GM12878 (cell line): Measurements from ENCODE around the gene PADI4. TPM values are rescaled to one million over a fixed set of nuclear protein-coding genes. Genes with fewer than 3 reads are reported as not detected.

Experiments used
- ATAC-seq: fragments of 200-7000 bp; cut with Tn5 transposase; 3 replicates; pipeline ENCODE4 v1.9.1; 2020; ENCODE audit warnings: mild to moderate bottlenecking, moderate library complexity
- BruUV-seq: library from RNA; stranded (reverse); fragments of 400-500 nt; replicated peaks from 2 replicates; lab custom pipeline; 2021; lab: Mats Ljungman, UMichigan
- CTCF ChIA-PET: fragments of 300-600 bp; sonication (Branson Sonifier 250); formaldehyde crosslinking; extraction: SDS; loops from one replicate; lab custom pipeline; 2021; ENCODE audit warnings: inconsistent platforms; lab: Yijun Ruan, JAX
- POLR2A ChIA-PET: fragments of 350-600 bp; formaldehyde crosslinking; extraction: SDS; loops from one replicate; lab custom pipeline; 2021; ENCODE audit warnings: inconsistent platforms; lab: Charles Lee
- RAD21 ChIA-PET: fragments of 300-600 bp; sonication (Branson Sonifier 250); formaldehyde crosslinking; loops from one replicate; lab custom pipeline; 2023; ENCODE audit warnings: antibody characterized with exemption; ENCODE audit not compliant: unreplicated experiment; lab: Charles Lee
- SMC1A ChIA-PET: fragments of 300-600 bp; sonication (Branson Sonifier 250); formaldehyde crosslinking; loops from one replicate; lab custom pipeline; 2023; ENCODE audit not compliant: unreplicated experiment, uncharacterized antibody; lab: Charles Lee
- DNase-seq: peaks from one replicate; pipeline ENCODE4 v3.0.0-alpha.2; 2011; ENCODE audit warnings: low read depth, low spot score
- FAIRE-seq: peaks from 3 replicates; lab custom pipeline; 2011; peaks lifted over from hg19 to GRCh38; lab: Jason Lieb, UNC
- H2AFZ ChIP-seq: 2 replicates; pipeline ENCODE4 v1.6.0; 2011; ENCODE audit warnings: low read depth, low read length, control low read depth; ENCODE audit not compliant: control insufficient read depth
- H3K27ac ChIP-seq: 2 replicates; pipeline ENCODE4 v1.5.1; 2011; ENCODE audit warnings: control low read depth; ENCODE audit not compliant: control insufficient read depth, insufficient read depth
- H3K27me3 ChIP-seq, 2 experiments: replicated peaks in 1 of 2; 2 replicates each; pipeline versions ENCODE4 v1.6.0 to v1.6.1; 2011; ENCODE audit warnings: low read length in 1 of 2; ENCODE audit not compliant: control insufficient read depth in 2 of 2, insufficient read depth in 2 of 2
- H3K36me3 ChIP-seq, 2 experiments: 2 replicates each; pipeline ENCODE4 v1.5.1; 2011; ENCODE audit warnings: low read length in 1 of 2; ENCODE audit not compliant: control insufficient read depth in 2 of 2, insufficient read depth in 2 of 2
- H3K4me1 ChIP-seq: 2 replicates; pipeline ENCODE4 v1.6.1; 2011; ENCODE audit warnings: mild to moderate bottlenecking, low read length, moderate library complexity, mixed read lengths; ENCODE audit not compliant: control insufficient read depth, insufficient read depth
- H3K4me2 ChIP-seq: 2 replicates; pipeline ENCODE4 v1.6.0; 2011; ENCODE audit warnings: control low read depth; ENCODE audit not compliant: control insufficient read depth, insufficient read depth
- H3K4me3 ChIP-seq: fragments of 200-600 bp; sonication (generic); 2 replicates; pipeline ENCODE4 v1.5.1; 2016
- H3K79me2 ChIP-seq: 2 replicates; pipeline ENCODE4 v1.6.0; 2011; ENCODE audit warnings: low read length; ENCODE audit not compliant: control insufficient read depth, insufficient read depth
- H3K9ac ChIP-seq: 2 replicates; pipeline ENCODE4 v1.8.0; 2011; ENCODE audit warnings: low read length, control low read depth, mixed read lengths; ENCODE audit not compliant: control insufficient read depth, insufficient read depth
- H3K9me3 ChIP-seq: replicated peaks from 3 replicates; pipeline ENCODE4 v1.5.1; 2011; ENCODE audit warnings: mild to moderate bottlenecking, low read length; ENCODE audit not compliant: control insufficient read depth, insufficient read depth
- H4K20me1 ChIP-seq: 2 replicates; pipeline ENCODE4 v1.6.0; 2011; ENCODE audit not compliant: control insufficient read depth, insufficient read depth
- BCL3 ChIP-seq: IDR thresholded peaks from 2 replicates; pipeline ENCODE4 v1.6.1; 2011; ENCODE audit warnings: borderline replicate concordance, low read depth, mild to moderate bottlenecking, moderate library complexity, low read length; ENCODE audit not compliant: insufficient read depth, poor library complexity, severe bottlenecking
- ESRRA ChIP-seq: IDR thresholded peaks from 2 replicates; pipeline ENCODE4 v1.6.1; 2012; ENCODE audit warnings: mild to moderate bottlenecking, low read length, improper control_type of control experiment
- HDAC2 ChIP-seq: fragments of 200-600 bp; sonication (generic); IDR thresholded peaks from 2 replicates; pipeline ENCODE4 v1.6.1; 2017
- IKZF2 ChIP-seq, 2 experiments: fragments of 450-650 bp; IDR thresholded peaks; 2 replicates each; pipeline ENCODE4 v1.6.1; 2017; ENCODE audit warnings: mild to moderate bottlenecking in 2 of 2, moderate library complexity in 2 of 2
- IRF5 ChIP-seq: fragments of 450-650 bp; IDR thresholded peaks from 2 replicates; pipeline ENCODE4 v1.6.1; 2017; ENCODE audit warnings: borderline replicate concordance
- JUNB ChIP-seq: IDR thresholded peaks from 2 replicates; pipeline ENCODE4 v1.6.1; 2016; ENCODE audit warnings: antibody characterized with exemption, mild to moderate bottlenecking
- KLF5 ChIP-seq: fragments of 450-650 bp; IDR thresholded peaks from 2 replicates; pipeline ENCODE4 v1.6.1; 2014; ENCODE audit warnings: mild to moderate bottlenecking; ENCODE audit not compliant: partially characterized antibody
- LARP7 ChIP-seq: fragments of 450-650 bp; IDR thresholded peaks from 2 replicates; pipeline ENCODE4 v1.6.1; 2017; ENCODE audit warnings: mild to moderate bottlenecking
- MYB ChIP-seq: fragments of 150-350 bp; IDR thresholded peaks from 2 replicates; pipeline ENCODE4 v1.6.1; 2014; ENCODE audit warnings: mild to moderate bottlenecking, low read depth, low read length, borderline replicate concordance
- NFYA ChIP-seq: IDR thresholded peaks from 2 replicates; pipeline ENCODE4 v1.6.1; 2011; ENCODE audit warnings: low read depth, mild to moderate bottlenecking, low read length, improper control_type of control experiment, borderline replicate concordance
- NFYB ChIP-seq: IDR thresholded peaks from 2 replicates; pipeline ENCODE4 v1.6.1; 2011; ENCODE audit warnings: low read depth, mild to moderate bottlenecking, low read length, improper control_type of control experiment, moderate library complexity; ENCODE audit not compliant: insufficient read depth
- NRF1 ChIP-seq: conservative IDR thresholded peaks from 2 replicates; pipeline ENCODE4 v1.6.1; 2011; ENCODE audit warnings: mild to moderate bottlenecking, low read depth, low read length, improper control_type of control experiment
- PAX8 ChIP-seq: fragments of 450-650 bp; IDR thresholded peaks from 2 replicates; pipeline ENCODE4 v1.6.1; 2017; ENCODE audit warnings: mild to moderate bottlenecking, moderate library complexity
- PBX3 ChIP-seq: IDR thresholded peaks from 2 replicates; pipeline ENCODE4 v1.6.1; 2011; ENCODE audit warnings: mild to moderate bottlenecking, low read depth, low read length, moderate library complexity; ENCODE audit not compliant: insufficient replicate concordance
- SUZ12 ChIP-seq: fragments of 200-600 bp; sonication (generic); IDR thresholded peaks from one replicate; pipeline ENCODE4 v1.6.1; 2018; ENCODE audit warnings: antibody characterized with exemption, mild to moderate bottlenecking; ENCODE audit not compliant: unreplicated experiment
- YBX1 ChIP-seq: fragments of 450-650 bp; IDR thresholded peaks from 2 replicates; pipeline ENCODE4 v1.6.1; 2016; ENCODE audit warnings: antibody characterized with exemption
- ZZZ3 ChIP-seq: IDR thresholded peaks from 2 replicates; pipeline ENCODE4 v1.6.1; 2011; ENCODE audit warnings: low read depth; ENCODE audit not compliant: control insufficient read depth, insufficient read length
- WGBS: methylation state at CpG from one replicate; pipeline ENCODE4 v1.1.6; 2016; ENCODE audit warnings: low lambda C conversion rate; ENCODE audit not compliant: insufficient replicate concordance, insufficient coverage; ENCODE audit errors: missing lambda C conversion rate; 5-methylcytosine and 5-hydroxymethylcytosine counted together
- in situ Hi-C: fragments of 300-500 bp; cut with MboI; formaldehyde crosslinking; loops from 9 replicates; pipeline ENCODE4 v1.14.3; 2018; ENCODE audit warnings: mixed read lengths
- intact Hi-C: fragments of 100-400 bp; cut with micrococcal nuclease; formaldehyde crosslinking; loops from one replicate; pipeline ENCODE4 v1.14.2; 2022; ENCODE audit not compliant: unreplicated experiment
- polyA plus RNA-seq, 11 experiments: library from polyadenylated mRNA; depleted of rRNA in 4 of 11; unstranded in 6 of 11; stranded (reverse) in 5 of 11; fragments of >200 nt; fragmentation: Nextera tagmentation in 4 of 11; fragmentation: Illumina TruSeq in 1 of 11; extraction: Ambion mirVana in 4 of 11; extraction: Trizol in 1 of 11; gene quantifications; 1 replicate in 1 of 11; 2 replicates in 10 of 11; pipeline versions ENCODE4 v1.2.1 to v1.2.3, GENCODE V29; 2011 to 2016; ENCODE audit warnings: inconsistent platforms in 2 of 11, missing spikeins in 2 of 11, low read depth in 1 of 11
- total RNA-seq, 4 experiments: library from RNA; depleted of rRNA in 3 of 4; stranded (reverse); fragments of >200 nt in 3 of 4; fragmentation: Illumina TruSeq in 1 of 4; extraction: Trizol in 1 of 4; gene quantifications; 2 replicates each; pipeline versions ENCODE4 v1.2.1 to v1.2.3, GENCODE V29; 2013 to 2021

PADI4 gene
- total and polyA plus RNA-seq, 10 of the 15 experiments (the other 5 are each of a cell fraction or from before 2014, with no cell fraction given) = 0.08 to 0.47 (median 0.15) TPM; not detected in 3

- Histone ChIP-seq H3K27ac (no peak overlapping the region), H4K20me1 (no peaks in the 10 kb centered on the region), H3K4me2 (no peak overlapping the region), H3K27me3 (no peaks in the 10 kb centered on the region), H3K79me2 (no peaks in the 10 kb centered on the region), H3K4me3 (no peak overlapping the region), H3K9ac (no peak overlapping the region), H3K36me3 (no peaks in the 10 kb centered on the region), H2AFZ (no peak overlapping the region), H3K9me3 (no peaks in the 10 kb centered on the region), H3K4me1 (no peaks in the 10 kb centered on the region)
- DNase-seq (no peak), FAIRE-seq (no peak), ATAC-seq (no peak)
- no TSS peak for BruUV-seq
- ChIA-PET RAD21 (no interaction called here), POLR2A (no interaction called here), CTCF (interaction anchor here (1.0 to 2.7 kb wide), 2 partner anchors 8 to 10 kb away, joined by 3 to 13 read pairs; no protein-coding TSS in a partner anchor), SMC1A (no interaction called here)
- intact Hi-C loops = no loop called here
- in situ Hi-C loops = no loop called here
- WGBS = 47% methylated on average over 5 of the region's 5 CpGs
- no peak for TF ChIP-seq IKZF2 (IDR thresholded peaks at IDR 0.05)
- TF ChIP-seq BCL3 = no peak
- no peak for TF ChIP-seq JUNB
- no peak for TF ChIP-seq PAX8
- TF ChIP-seq LARP7 = no peak
- no peak for TF ChIP-seq NFYB
- no peak for TF ChIP-seq NFYA
- TF ChIP-seq IRF5 = no peak
- no peak for TF ChIP-seq HDAC2
- TF ChIP-seq KLF5 = no peak
- TF ChIP-seq SUZ12 = no peak
- no peak for TF ChIP-seq NRF1
- TF ChIP-seq YBX1 = no peak
- TF ChIP-seq ESRRA = no peak
- TF ChIP-seq ZZZ3 = no peak
- TF ChIP-seq PBX3 = no peak
- no peak for TF ChIP-seq MYB
Measured at GRCh38 chr1:17264470-17264869, 43.5 kb upstream of the PADI4 start.
